Lung (tissue), 12 donors: ENCODE measurements around the gene ALG11. TPM values are rescaled to one million over a fixed set of nuclear protein-coding genes. Genes with fewer than 3 reads are reported as not detected.

Source experiments
- ATAC-seq: fragments of 200-7000 bp; cut with Tn5 transposase; one replicate; pipeline ENCODE4 v1.9.1; 2020; ENCODE audit warnings: moderate number of reproducible peaks; ENCODE audit not compliant: insufficient read depth, low FRiP score
- DNase-seq, 3 donors: peaks; one replicate each; pipeline ENCODE4 v3.0.0-alpha.2; 2013 to 2017
- H3K27ac ChIP-seq, 2 donors: one replicate each; pipeline ENCODE4 v1.5.1; 2013; ENCODE audit warnings: mild to moderate bottlenecking in 2 of 2, moderate library complexity in 2 of 2, control low read depth in 1 of 2, inconsistent platforms in 1 of 2, low read depth in 1 of 2, low read length in 1 of 2
- H3K27me3 ChIP-seq, 3 donors: one replicate each; pipeline ENCODE4 v1.5.1; 2013; ENCODE audit warnings: low read length in 2 of 3; ENCODE audit not compliant: control insufficient read depth in 3 of 3, insufficient read depth in 3 of 3
- H3K36me3 ChIP-seq, 4 donors: one replicate each; pipeline ENCODE4 v1.5.1; 2013; ENCODE audit warnings: low read length in 4 of 4, mild to moderate bottlenecking in 1 of 4, moderate library complexity in 1 of 4; ENCODE audit not compliant: control insufficient read depth in 4 of 4, insufficient read depth in 4 of 4
- H3K4me1 ChIP-seq, 5 donors: one replicate each; pipeline ENCODE4 v1.5.1; 2013; ENCODE audit warnings: low read length in 5 of 5, mild to moderate bottlenecking in 2 of 5, moderate library complexity in 1 of 5; ENCODE audit not compliant: control insufficient read depth in 5 of 5, insufficient read depth in 5 of 5
- H3K4me3 ChIP-seq: one replicate; pipeline ENCODE4 v1.5.1; 2013; ENCODE audit warnings: mild to moderate bottlenecking, control low read depth, moderate library complexity
- H3K9ac ChIP-seq, 2 donors: one replicate each; pipeline ENCODE4 v1.5.1; 2013; ENCODE audit warnings: low read length in 2 of 2, control low read depth in 1 of 2; ENCODE audit not compliant: insufficient read depth in 1 of 2
- H3K9me3 ChIP-seq, 4 donors: one replicate each; pipeline ENCODE4 v1.5.1; 2013; ENCODE audit warnings: low read length in 3 of 4, mild to moderate bottlenecking in 1 of 4, moderate library complexity in 1 of 4; ENCODE audit not compliant: control insufficient read depth in 4 of 4, insufficient read depth in 3 of 4
- WGBS, 2 donors: extraction: QIAGEN DNeasy Blood & Tissue Kit; methylation state at CpG; one replicate each; pipeline ENCODE4 v1.1.7; 2013; 5-methylcytosine and 5-hydroxymethylcytosine counted together
- polyA plus RNA-seq, 2 donors: library from polyadenylated mRNA; stranded (reverse); fragments of 200-250 nt; gene quantifications; one replicate each; pipeline ENCODE4 v1.2.1, GENCODE V29; 2013
- total RNA-seq, 2 donors: library from RNA; depleted of rRNA in 1 of 2; stranded (reverse); fragments of >200 nt in 1 of 2; gene quantifications; one replicate each; pipeline ENCODE4 v1.2.1, GENCODE V29; 2014 to 2021
- TF ChIP-seq, protein P1 (sequence below): IDR thresholded peaks from 2 replicates; pipeline ENCODE4 v1.5.1; 2012; ENCODE audit warnings: mild to moderate bottlenecking; ENCODE audit errors: control extremely low read depth, extremely low read depth
- donor health status: control.
- donor health status: control.
- donor health status: Bipolar disorder and iron deficiency.
- donor health status: healthy.
- donor health status: DM: yes; HTN: yes; CAD: no.

The ALG11 gene
- total and polyA plus RNA-seq, 4 donors: 5.3 to 31.3 (median 16.5) TPM

DNA sequence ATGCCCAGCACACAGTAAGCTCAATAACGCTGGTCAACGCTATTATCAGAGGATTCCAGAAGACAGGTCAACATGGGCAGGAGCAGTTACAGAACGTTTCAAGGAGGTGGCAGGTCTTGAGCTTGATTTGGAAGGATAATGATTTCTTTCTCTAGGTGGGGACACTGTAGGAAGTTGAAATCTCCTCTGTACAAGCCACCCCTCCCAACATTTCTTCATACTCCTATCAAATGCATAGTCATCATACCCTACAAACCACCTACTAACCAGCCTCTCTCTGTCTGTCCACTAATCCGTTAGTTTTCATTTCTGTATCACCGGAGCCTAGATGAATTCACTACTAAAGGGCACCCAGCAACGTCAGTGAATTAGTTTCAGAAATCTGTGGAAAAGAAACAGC is 2.3 kb upstream of the ALG11 start:
- no peak for DNase-seq
- Histone ChIP-seq H3K36me3 (no peaks in the 10 kb centered on the region), H3K9ac (peak overlapping the region in 1 of 2 donors; percentile 1), H3K27ac (no peak overlapping the region), H3K4me3 (no peak overlapping the region), H3K9me3 (no peaks in the 10 kb centered on the region), H3K27me3 (no peaks in the 10 kb centered on the region), H3K4me1 (peaks cover 3 to 22% (median 10%) of the 10 kb centered on the region in 5 donors)
- TF ChIP-seq, protein P1, sequence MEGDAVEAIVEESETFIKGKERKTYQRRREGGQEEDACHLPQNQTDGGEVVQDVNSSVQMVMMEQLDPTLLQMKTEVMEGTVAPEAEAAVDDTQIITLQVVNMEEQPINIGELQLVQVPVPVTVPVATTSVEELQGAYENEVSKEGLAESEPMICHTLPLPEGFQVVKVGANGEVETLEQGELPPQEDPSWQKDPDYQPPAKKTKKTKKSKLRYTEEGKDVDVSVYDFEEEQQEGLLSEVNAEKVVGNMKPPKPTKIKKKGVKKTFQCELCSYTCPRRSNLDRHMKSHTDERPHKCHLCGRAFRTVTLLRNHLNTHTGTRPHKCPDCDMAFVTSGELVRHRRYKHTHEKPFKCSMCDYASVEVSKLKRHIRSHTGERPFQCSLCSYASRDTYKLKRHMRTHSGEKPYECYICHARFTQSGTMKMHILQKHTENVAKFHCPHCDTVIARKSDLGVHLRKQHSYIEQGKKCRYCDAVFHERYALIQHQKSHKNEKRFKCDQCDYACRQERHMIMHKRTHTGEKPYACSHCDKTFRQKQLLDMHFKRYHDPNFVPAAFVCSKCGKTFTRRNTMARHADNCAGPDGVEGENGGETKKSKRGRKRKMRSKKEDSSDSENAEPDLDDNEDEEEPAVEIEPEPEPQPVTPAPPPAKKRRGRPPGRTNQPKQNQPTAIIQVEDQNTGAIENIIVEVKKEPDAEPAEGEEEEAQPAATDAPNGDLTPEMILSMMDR: no peak
- ATAC-seq: no peak
- 66 to 76% methylated on average over 6 of the region's 6 CpGs for WGBS, 2 donors

DNA sequence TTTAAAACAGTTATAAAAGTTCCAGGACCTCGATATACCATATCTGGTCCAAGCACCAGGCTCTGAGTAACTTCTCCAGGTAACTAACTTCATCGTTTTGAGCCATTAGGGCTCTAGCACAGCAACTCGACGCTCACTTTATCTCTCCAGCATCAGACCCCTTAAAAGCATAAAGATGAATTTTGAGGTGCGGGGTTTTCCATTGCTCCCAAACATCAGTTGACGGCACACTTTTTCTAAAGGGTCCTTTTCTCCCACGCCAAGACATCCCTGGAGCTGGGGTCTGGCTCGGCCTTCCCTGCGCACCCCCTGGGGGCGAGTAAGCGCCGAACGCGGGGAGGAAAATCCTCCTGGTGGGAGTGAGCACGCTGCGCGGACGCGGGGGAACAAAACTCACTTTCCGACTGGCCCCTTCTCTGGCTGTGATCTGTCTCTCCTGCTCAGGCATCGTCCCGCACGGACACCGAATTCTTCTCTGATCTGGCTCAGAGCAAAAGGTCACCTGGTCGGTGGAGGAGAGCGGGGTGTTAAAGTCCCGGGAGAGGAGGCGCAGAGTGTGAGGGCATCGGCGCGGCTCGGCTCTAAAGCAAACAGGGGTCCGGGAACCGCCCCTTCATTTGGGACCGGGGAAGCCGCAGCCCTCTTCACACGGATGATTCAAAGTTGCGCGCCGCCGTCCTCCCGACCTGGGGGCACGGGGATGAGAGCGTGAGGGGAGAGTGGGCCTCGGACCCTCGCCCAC is 1.1 kb upstream of the ALG11 start, which contains the start of gene ATP7B:
ATP7B (minus strand) TSS at position 561 of the 742 bp plus-strand sequence; CDS start at position 448, 113 bp downstream.
- Histone ChIP-seq H3K4me1 (peaks cover 3 to 22% (median 10%) of the 10 kb centered on the region in 5 donors), H3K36me3 (no peaks in the 10 kb centered on the region), H3K9ac (peak within 1 kb of the TSS; percentile 78), H3K27me3 (no peaks in the 10 kb centered on the region), H3K27ac (peak within 1 kb of the TSS; percentile 85 to 90), H3K9me3 (no peaks in the 10 kb centered on the region), H3K4me3 (peak within 1 kb of the TSS; percentile 98)
- TF ChIP-seq, protein P1: no peak
- no peak for ATAC-seq
- peak in 2 of 3 donors; percentile 45 to 46 for DNase-seq
- WGBS, 2 donors: 4% methylated on average over 44 to 46 of the region's 46 CpGs

DNA sequence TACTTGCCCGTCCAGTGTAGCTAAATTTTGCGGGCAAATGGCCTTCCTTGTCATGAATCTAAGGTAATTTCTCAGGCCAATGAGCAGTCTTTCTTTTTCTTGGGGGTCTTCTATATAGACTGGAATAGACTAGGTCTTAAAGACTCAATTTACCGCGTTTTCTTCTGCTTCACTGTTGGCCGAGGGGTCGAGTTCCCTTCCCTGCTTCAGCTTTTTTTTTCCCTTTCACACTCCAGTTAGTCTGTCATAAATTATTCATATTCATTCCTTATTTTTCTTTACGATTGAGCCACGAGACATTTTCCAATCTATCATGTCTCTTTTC is 276 bp downstream of the ALG11 start:
- no peak for ATAC-seq
- H3K4me1 ChIP-seq: peaks cover 3 to 22% (median 10%) of the 10 kb centered on the region in 5 donors

More for the DNA sequence above, 276 bp downstream of the ALG11 start:
- peak overlapping the region; percentile 98 for H3K4me3 ChIP-seq
- DNase-seq: no peak
- no peaks in the 10 kb centered on the region for H3K27me3 ChIP-seq
- TF ChIP-seq, protein P1: no peak
- 1% methylated on average over 8 of the region's 8 CpGs for WGBS, 2 donors
- H3K27ac ChIP-seq: peak overlapping the region; percentile 85 to 90
- H3K9ac ChIP-seq: peak overlapping the region; percentile 78
- H3K9me3 ChIP-seq: no peaks in the 10 kb centered on the region
- H3K36me3 ChIP-seq: peaks cover 0 to under 1% (median 0%) of the 10 kb centered on the region in 4 donors
